GM21381 (cell line): ENCODE measurements around the gene FGF6.
"Not testable (repeated sequence)": the region's sequence is repeated elsewhere in the genome, so short reads cannot be mapped to it uniquely, and the experiment has no call there.

ENCODE experiments used
- ATAC-seq: cut with Tn5 transposase; IDR thresholded peaks from one replicate; pipeline ENCODE4 v1.9.1; 2021; ENCODE audit warnings: mild to moderate bottlenecking, moderate library complexity; ENCODE audit not compliant: unreplicated experiment

Gene FGF6

GRCh38 chr12:4421590-4422031 lies 24.0 kb downstream of the FGF6 start:
- no peak for ATAC-seq

- ATAC-seq, result no peak
Measured at GRCh38 chr12:4420138-4420670, 25.4 kb downstream of the FGF6 start.

- no peak for ATAC-seq
Measured at GRCh38 chr12:4418913-4419312, 26.7 kb downstream of the FGF6 start.

- no peak for ATAC-seq
Measured at GRCh38 chr12:4417936-4418335, 27.7 kb downstream of the FGF6 start.

GRCh38 chr12:4417455-4417854 lies 28.2 kb downstream of the FGF6 start:
- ATAC-seq, result no peak

GRCh38 chr12:4416276-4416675 lies 29.3 kb downstream of the FGF6 start:
- ATAC-seq, result no peak

GRCh38 chr12:4412465-4412864 lies 33.1 kb downstream of the FGF6 start:
- ATAC-seq, result no peak

GRCh38 chr12:4412056-4412455 lies 33.6 kb downstream of the FGF6 start:
- ATAC-seq, result no peak

GRCh38 chr12:4407136-4407535 lies 38.5 kb downstream of the FGF6 start:
- ATAC-seq, result no peak

GRCh38 chr12:4404877-4405637 lies 40.6 kb downstream of the FGF6 start:
- ATAC-seq, result not testable (repeated sequence)

- no peak for ATAC-seq
Measured at GRCh38 chr12:4402996-4403395, 42.6 kb downstream of the FGF6 start.

- ATAC-seq, result no peak
Measured at GRCh38 chr12:4401117-4401516, 44.5 kb downstream of the FGF6 start.

GRCh38 chr12:4395818-4396217 lies 49.8 kb downstream of the FGF6 start:
- ATAC-seq, result no peak

GRCh38 chr12:4393211-4393610 lies 52.4 kb downstream of the FGF6 start:
- no peak for ATAC-seq

GRCh38 chr12:4392223-4392742 lies 53.3 kb downstream of the FGF6 start:
- ATAC-seq, result no peak

GRCh38 chr12:4388662-4389061 lies 57.0 kb downstream of the FGF6 start:
- no peak for ATAC-seq

- ATAC-seq, result no peak
Measured at GRCh38 chr12:4388032-4388431, 57.6 kb downstream of the FGF6 start.

- no peak for ATAC-seq
Measured at GRCh38 chr12:4387607-4388006, 58.0 kb downstream of the FGF6 start.

GRCh38 chr12:4386801-4387200 lies 58.8 kb downstream of the FGF6 start:
- ATAC-seq, result no peak
